HG02870 (cell line): ENCODE data around the gene KCNJ11.

Experiments used
- ATAC-seq: cut with Tn5 transposase; IDR thresholded peaks from one replicate; pipeline ENCODE4 v1.9.1; 2021; ENCODE audit warnings: mild to moderate bottlenecking, moderate library complexity; ENCODE audit not compliant: unreplicated experiment

KCNJ11 gene

DNA sequence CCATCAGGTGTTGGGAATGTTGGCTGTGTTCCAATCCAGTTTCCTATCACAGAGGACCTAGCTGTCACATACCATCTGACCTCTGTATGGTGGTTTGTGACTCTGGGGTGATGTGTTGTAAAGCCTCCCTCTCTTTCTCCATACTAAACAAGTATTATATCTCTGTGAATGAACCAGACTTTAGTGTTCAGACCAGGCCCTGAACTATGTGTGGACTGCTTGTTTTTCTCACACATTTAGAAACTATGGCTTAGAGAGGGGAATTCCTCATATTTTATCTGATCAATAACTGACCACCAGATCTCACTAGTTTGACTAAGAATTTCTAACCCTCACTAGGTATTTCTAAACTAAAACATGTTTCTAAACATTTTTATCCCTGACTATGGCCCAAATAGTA, 19.4 kb downstream of the KCNJ11 start:
- ATAC-seq: no peak

DNA sequence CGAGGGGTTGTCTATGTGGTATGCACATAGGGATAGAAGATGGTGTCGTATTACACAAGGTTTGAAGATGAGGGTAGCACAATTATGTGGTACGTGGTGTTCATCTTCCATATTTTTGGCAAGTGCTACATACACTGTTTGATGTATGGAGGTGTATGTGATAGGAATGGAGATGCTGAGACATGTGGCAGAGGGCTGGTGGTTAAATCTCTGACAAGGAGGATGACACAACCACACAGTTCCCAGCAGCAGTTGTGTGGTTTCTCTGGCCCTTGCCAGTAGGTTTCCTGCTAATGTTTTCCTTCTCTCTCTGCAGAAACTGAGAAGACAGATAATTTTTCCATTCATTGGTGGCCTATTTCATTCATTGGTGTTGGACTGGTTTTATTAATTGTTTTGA, 19.9 kb downstream of the KCNJ11 start:
- ATAC-seq: no peak

DNA sequence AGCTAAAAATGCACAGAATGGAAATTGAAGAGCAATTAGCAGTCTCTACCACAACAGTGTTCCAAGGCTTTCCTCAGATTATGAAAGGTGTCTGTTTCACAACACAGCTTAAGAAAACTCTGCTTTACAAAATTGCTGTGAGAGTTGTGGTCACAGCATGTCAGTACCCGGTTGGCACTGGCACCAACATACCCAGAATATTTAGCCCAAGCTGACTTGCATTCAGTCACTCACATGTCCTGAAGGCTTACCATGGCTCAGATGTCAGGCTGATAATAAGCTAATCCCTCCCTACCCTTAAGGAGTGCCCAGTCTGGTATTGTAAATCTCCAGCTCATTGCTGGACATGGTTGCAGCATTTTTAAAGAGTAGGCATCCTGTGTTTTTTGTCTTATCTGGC, 22.0 kb downstream of the KCNJ11 start:
- no peak for ATAC-seq

DNA sequence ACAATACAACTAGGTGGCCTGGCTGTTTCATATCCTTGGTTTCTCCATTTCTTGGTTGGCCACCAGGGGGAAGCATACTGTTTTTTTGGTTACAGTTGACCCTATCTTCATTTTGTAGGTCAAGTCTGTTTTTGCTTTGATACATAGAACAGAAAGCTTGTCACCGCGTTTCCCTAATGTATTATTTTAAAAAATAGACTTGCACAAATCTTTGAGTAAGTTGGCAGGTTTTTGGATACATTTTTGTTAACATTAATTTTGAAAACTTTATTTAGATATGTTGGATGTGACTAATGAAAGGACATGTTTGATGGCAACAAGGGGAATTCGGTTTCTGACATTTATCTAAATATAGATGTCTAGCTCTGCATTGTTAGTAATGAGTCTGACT, 33.9 kb downstream of the KCNJ11 start:
- peak; percentile 43 for ATAC-seq

DNA sequence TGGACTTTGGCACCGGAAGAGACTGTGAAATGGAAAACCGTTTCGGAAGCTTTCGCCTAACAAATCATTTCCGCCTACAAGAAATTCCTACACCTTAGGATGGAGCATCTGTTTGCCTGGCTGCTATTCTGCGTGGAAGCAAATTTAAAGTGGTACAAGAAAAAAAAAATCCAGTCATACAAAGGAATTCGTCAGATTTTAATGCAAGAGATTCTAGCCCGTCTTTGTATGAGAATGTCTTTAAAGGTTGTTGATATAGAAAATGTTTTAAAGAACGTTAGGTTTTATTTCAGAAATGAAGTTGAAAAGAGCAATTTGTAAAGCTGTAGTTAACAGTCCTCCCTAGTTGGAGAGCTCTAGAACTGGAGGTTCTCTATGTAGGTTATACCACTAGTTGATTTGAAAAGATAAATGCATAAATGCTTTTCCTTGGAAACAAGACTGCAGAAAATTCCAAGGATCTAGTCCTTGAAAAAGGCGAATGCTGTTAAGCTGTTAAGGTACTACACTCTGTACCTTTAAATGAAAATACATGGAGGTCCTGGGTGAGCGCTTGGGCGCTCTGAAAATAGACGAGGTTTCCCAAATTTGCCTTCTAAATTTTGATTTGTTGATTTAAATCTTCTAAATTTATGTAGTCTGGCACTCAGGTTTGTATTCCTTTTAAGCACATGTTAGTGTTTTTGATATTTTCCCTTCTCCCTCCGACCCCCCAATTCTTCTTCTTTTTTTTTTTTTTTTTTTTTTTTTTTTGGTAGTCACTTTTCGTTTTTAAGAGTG, 34.4 kb downstream of the KCNJ11 start:
- no peak for ATAC-seq

DNA sequence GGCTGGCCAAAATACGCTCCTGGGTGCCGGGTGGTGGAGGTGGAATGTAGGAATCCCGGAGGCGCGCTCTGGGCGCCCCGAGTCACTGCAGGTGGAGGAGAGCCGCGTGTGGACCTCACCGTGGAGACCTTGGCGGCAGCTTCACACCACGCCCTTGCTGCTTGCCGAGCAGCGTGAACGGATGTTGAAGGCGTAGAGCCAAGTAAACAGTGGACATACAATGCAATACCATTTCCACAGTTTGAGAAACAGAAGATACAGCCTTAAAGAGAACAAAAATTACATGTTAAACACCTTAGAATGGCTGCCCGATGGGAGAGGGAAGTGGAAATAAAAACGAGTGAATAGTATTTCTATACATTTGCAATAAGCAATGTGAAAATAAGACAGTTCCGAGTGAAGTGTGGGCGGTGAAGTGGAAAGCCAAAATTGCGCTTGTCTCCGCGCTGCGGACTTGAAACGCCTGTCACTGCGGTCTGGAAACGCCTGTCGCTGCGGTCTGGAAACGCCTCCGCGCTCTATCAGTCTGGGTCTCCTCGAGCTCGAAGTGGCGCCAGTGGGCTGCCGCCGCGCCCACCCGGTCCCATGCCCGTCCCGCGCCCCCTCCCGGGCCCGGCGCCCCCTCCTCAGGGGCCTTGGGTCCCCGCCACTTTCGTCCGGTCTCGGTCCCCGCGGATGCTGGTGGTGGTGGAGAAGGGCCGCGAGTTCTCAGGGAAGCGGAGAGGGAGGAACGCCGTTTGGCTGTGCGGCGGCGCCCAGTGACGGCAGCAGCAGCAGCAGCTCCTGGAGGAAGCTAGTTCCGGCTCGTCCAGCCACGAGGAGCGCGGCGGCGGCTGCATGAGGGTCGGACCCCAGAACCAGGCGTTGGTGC, 35.3 kb downstream of the KCNJ11 start:
- ATAC-seq: no peak

DNA sequence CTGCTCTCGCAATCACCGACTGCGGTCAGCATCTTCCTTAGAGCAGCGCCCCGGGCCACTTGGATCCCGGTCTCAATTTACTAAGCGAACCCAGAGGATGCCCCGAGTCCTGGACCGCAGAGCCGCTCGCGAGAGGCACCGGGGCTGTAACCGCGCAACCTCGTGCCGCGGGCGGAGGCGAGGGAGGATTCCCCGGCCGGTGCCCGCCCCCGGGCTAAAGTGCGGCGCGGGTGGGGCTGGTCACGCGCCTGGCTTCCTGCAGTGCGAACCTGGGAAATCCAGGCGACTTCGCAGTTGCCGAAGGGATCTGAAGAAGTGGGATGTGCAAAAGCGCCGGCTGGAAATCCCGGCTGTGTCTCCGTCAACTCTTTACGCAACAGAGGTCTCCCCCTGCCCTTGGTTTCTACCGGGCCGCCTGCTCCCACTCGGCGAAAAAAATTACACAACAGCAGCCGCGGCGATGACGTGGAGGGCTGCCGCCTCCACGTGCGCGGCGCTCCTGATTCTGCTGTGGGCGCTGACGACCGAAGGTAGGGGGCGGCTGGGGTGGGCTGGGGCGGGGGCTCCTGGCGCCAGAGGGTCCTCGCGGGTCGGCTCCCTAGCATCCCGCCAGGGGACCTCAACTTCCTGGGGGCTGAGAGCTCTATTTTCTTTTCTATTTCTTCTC, 36.8 kb downstream of the KCNJ11 start, which contains the start of gene NCR3LG1:
Gene NCR3LG1 (plus strand): TSS at position 291 of the 667 bp plus-strand sequence. CDS start 170 bp downstream, at position 461.
- ATAC-seq: no peak

DNA sequence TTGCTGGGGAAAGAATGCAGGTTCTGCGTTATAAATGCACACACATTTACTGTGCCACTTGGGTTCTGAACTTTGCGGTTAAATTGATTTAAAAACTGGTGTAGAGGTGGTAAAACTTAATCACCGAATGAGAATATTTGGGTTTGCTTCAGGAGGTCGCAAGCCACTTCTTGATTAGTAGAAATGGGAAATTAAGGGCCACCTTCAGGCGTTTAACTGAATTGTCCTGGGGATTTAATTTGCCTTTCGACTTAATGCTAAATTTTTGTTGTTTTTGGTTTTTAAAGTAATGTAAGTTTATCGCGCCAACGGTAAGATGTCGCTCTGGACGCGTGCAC, 37.3 kb downstream of the KCNJ11 start:
- no peak for ATAC-seq

DNA sequence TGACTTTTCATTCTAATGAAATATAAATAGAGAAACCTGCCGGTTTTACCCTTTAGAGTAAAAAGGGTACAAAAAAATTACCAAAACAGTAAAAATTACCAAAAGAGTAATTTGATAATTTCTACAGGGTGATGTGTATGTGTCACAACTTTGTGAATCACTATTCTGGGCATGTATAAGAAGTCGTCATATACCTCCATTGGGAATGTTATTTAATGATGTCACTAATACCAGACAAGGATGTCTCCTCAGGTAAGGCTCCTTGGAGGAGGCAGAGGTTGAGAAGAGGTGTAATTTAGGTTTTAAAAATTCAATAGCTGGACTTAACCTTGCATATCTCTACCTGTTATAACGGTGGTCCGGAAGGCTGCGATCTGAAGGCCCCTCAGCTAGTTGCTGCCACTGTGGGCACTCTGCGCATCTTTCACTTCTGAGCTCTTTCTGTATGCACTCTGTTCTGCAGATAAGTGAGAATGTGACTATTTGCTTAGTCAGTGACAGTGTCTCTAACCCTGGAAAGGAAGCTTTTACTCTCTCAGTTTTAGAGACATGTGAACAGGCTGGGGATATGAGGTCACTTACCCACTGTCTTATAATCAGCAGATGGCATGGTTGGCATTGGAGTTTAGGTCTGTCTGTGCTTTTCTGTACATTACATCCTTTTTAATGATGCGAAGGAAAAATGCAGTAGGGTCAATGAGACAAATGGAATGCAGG, 37.8 kb downstream of the KCNJ11 start:
- no peak for ATAC-seq

DNA sequence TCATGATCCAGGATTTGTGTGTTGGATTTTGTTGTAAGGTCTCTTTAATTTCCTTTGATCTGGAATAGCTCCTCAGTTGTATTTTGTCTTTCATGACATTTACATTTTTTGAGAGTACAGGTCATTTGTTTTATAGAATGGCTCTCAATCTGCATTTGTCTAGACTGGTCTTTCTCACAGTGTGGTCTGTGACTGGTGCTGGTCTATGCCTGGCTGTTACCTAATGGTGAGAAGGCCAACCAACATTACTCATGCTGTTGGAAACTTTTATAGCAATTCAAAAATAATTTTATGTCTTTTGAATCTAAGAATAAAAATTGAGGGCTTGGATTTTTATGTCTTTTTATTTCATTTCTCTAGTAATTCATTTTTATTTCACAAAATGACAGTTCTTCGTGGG, 40.8 kb downstream of the KCNJ11 start:
- ATAC-seq: no peak

DNA sequence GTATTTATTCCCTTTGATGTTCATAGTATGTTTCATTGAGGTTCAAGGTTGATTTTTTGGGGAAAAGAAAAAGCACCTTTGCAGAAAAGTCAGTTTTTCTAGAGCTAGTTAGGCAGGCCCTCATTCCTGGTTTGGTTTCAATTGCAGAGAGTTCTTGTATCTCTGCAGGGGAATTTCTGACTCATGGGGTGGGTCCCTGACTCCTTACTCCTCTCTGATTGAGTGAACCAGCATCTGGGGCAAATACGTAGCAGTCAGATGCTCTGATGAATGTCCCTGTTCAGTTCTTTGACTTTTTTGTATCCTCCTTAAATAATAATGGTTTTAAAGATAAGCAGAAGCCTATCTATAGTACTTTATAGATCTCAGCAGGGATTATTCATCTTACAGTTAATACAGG, 44.6 kb downstream of the KCNJ11 start:
- no peak for ATAC-seq

DNA sequence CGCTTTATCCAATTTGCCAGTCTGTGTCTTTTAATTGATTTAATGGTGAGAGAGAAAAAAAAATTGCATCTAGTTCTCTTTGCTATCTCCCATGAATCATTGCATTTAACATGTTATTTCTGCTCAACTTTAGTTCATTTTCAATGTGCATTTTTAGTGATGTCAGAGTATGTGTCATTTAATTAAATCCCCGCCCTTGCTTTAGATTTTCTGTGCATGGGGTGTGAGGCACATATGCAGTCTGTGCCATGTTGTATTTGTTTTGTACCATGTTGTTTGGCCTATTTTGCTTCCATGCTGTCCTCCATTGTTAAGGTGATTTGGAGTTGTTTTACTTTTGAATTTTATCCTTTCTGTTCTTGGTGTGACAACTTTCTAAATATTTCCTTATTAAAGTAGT, 45.2 kb downstream of the KCNJ11 start:
- ATAC-seq: no peak
